Measurements from ENCODE around the gene SKP1. TPM values are rescaled to one million over a fixed set of nuclear protein-coding genes. Genes with fewer than 3 reads are reported as not detected.

Gene SKP1
- total and polyA plus RNA-seq, 10 of the 15 experiments (the other 5 are each of a cell fraction or from before 2014, with no cell fraction given), result 100 to 1,686 (median 519) TPM

- H3K9me3 ChIP-seq (replicated peaks; ENCODE audit: control insufficient read depth, insufficient read depth, low read length), result no peaks in the 10 kb centered on the region
- no peaks in the 10 kb centered on the region for H3K36me3 ChIP-seq (ENCODE audit: control insufficient read depth in 2 of 2, insufficient read depth in 2 of 2, low read length in 1 of 2)
- no peaks in the 10 kb centered on the region for H4K20me1 ChIP-seq (ENCODE audit: control insufficient read depth, insufficient read depth)
- H3K4me2 ChIP-seq (ENCODE audit: control insufficient read depth, insufficient read depth), result no peak overlapping the region
- ChIA-PET SMC1A (ENCODE audit: uncharacterized antibody, unreplicated experiment) (interaction anchor here (0.5 to 8.4 kb wide), 14 partner anchors 16 to 452 kb away, joined by 3 to 91 read pairs (median 4); no protein-coding TSS in a partner anchor), RAD21 (ENCODE audit: unreplicated experiment) (interaction anchor here (0.7 to 4.0 kb wide), 12 partner anchors 16 to 394 kb away, joined by 3 to 26 read pairs (median 5); partner anchors contain the start of gene CDKN2AIPNL), POLR2A (interaction anchor here (1.0 kb wide), 1 partner anchor 36 kb away, joined by 3 read pairs; no protein-coding TSS in a partner anchor), CTCF (interaction anchor here (0.6 to 9.2 kb wide), 39 partner anchors 7 to 403 kb away, joined by 3 to 99 read pairs (median 4); partner anchors contain the start of genes PPP2CA and SKP1)
- no TSS peak for BruUV-seq (replicated peaks)
- DNase-seq (ENCODE audit: low read depth, low spot score) (peak; percentile 16), FAIRE-seq (peak; percentile 93), ATAC-seq (peak; percentile 99)
- no peaks in the 10 kb centered on the region for H3K27me3 ChIP-seq (replicated peaks in 1 of 2; ENCODE audit: control insufficient read depth in 2 of 2, insufficient read depth in 2 of 2, low read length in 1 of 2)
- WGBS (ENCODE audit: insufficient coverage, insufficient replicate concordance, low lambda C conversion rate, missing lambda C conversion rate), result 43% methylated on average over 11 of the region's 11 CpGs
- in situ Hi-C loops (cut with MboI), result loop anchor here (5.0 kb wide), 2 partner anchors 103 to 398 kb away; no protein-coding TSS in a partner anchor
- no peak overlapping the region for H3K27ac ChIP-seq (ENCODE audit: control insufficient read depth, insufficient read depth)
- no peak overlapping the region for H3K9ac ChIP-seq (ENCODE audit: control insufficient read depth, insufficient read depth, low read length)
- TF ChIP-seq NR2F1 (conservative IDR thresholded peaks at IDR 0.05) (peak; percentile 75), SMC3 (IDR thresholded peaks at IDR 0.05; ENCODE audit: borderline replicate concordance, low read length) (peak; percentile 96), SMARCA5 (IDR thresholded peaks at IDR 0.05) (peak; percentile 61; the same call in 1 of the 2 replicates), SUZ12 (IDR thresholded peaks at IDR 0.05; ENCODE audit: unreplicated experiment) (no peak), SP1 (IDR thresholded peaks at IDR 0.05; ENCODE audit: low read depth, low read length) (peak; percentile 22), SREBF1 (IDR thresholded peaks at IDR 0.05; ENCODE audit: low read length) (no peak), RAD21 (IDR thresholded peaks at IDR 0.05; ENCODE audit: insufficient read depth, low read depth, low read length) (peak; percentile 92), YY1 (IDR thresholded peaks at IDR 0.05; ENCODE audit: low read depth, low read length) (peak; percentile 75)
- TF ChIP-seq, protein P1, sequence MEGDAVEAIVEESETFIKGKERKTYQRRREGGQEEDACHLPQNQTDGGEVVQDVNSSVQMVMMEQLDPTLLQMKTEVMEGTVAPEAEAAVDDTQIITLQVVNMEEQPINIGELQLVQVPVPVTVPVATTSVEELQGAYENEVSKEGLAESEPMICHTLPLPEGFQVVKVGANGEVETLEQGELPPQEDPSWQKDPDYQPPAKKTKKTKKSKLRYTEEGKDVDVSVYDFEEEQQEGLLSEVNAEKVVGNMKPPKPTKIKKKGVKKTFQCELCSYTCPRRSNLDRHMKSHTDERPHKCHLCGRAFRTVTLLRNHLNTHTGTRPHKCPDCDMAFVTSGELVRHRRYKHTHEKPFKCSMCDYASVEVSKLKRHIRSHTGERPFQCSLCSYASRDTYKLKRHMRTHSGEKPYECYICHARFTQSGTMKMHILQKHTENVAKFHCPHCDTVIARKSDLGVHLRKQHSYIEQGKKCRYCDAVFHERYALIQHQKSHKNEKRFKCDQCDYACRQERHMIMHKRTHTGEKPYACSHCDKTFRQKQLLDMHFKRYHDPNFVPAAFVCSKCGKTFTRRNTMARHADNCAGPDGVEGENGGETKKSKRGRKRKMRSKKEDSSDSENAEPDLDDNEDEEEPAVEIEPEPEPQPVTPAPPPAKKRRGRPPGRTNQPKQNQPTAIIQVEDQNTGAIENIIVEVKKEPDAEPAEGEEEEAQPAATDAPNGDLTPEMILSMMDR (IDR thresholded peaks at IDR 0.05 in 2 of 3, conservative IDR thresholded peaks at IDR 0.05 in 1 of 3; ENCODE audit: control insufficient read depth in 2 of 3, extremely low read depth in 1 of 3, insufficient read depth in 1 of 3, low read depth in 3 of 3, low read length in 3 of 3), result peak; percentile 87 to 97 (median 89)
- TF ChIP-seq, protein P2, sequence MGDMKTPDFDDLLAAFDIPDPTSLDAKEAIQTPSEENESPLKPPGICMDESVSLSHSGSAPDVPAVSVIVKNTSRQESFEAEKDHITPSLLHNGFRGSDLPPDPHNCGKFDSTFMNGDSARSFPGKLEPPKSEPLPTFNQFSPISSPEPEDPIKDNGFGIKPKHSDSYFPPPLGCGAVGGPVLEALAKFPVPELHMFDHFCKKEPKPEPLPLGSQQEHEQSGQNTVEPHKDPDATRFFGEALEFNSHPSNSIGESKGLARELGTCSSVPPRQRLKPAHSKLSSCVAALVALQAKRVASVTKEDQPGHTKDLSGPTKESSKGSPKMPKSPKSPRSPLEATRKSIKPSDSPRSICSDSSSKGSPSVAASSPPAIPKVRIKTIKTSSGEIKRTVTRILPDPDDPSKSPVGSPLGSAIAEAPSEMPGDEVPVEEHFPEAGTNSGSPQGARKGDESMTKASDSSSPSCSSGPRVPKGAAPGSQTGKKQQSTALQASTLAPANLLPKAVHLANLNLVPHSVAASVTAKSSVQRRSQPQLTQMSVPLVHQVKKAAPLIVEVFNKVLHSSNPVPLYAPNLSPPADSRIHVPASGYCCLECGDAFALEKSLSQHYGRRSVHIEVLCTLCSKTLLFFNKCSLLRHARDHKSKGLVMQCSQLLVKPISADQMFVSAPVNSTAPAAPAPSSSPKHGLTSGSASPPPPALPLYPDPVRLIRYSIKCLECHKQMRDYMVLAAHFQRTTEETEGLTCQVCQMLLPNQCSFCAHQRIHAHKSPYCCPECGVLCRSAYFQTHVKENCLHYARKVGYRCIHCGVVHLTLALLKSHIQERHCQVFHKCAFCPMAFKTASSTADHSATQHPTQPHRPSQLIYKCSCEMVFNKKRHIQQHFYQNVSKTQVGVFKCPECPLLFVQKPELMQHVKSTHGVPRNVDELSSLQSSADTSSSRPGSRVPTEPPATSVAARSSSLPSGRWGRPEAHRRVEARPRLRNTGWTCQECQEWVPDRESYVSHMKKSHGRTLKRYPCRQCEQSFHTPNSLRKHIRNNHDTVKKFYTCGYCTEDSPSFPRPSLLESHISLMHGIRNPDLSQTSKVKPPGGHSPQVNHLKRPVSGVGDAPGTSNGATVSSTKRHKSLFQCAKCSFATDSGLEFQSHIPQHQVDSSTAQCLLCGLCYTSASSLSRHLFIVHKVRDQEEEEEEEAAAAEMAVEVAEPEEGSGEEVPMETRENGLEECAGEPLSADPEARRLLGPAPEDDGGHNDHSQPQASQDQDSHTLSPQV (IDR thresholded peaks at IDR 0.05), result peak; percentile 12; the same call in 1 of the 2 replicates
- H2AFZ ChIP-seq (ENCODE audit: control insufficient read depth, low read depth, low read length), result peak overlapping the region; percentile 51
- intact Hi-C loops (cut with micrococcal nuclease; ENCODE audit: unreplicated experiment), result loop anchor here (1.0 to 2.0 kb wide), 2 partner anchors 105 to 402 kb away; no protein-coding TSS in a partner anchor
- H3K4me3 ChIP-seq, result no peak overlapping the region
- H3K4me1 ChIP-seq (ENCODE audit: control insufficient read depth, insufficient read depth, low read length), result no peaks in the 10 kb centered on the region
- H3K79me2 ChIP-seq (ENCODE audit: control insufficient read depth, insufficient read depth, low read length), result no peaks in the 10 kb centered on the region
These were observed 7.7 kb upstream of the SKP1 start for GRCh38 chr5:134184155-134185135.

All from GM12878 (cell line).